HEK293 (cell line): Measurements from ENCODE around the gene CENPP.

Source experiments
- CTCF ChIA-PET: fragments of 350-600 bp; formaldehyde crosslinking; extraction: SDS; loops from one replicate; lab custom pipeline; 2021; ENCODE audit warnings: antibody characterized with exemption; lab: Yijun Ruan, JAX
- POLR2A ChIA-PET: fragments of 300-600 bp; formaldehyde crosslinking; extraction: SDS; loops from one replicate; lab custom pipeline; 2020; ENCODE audit warnings: antibody characterized with exemption, inconsistent platforms; lab: Yijun Ruan, JAX
- H3K27ac ChIP-seq: fragments of 200-500 bp; sonication (Bioruptor generic); 2 replicates; pipeline ENCODE4 v1.5.1; 2014; ENCODE audit warnings: low read depth, low read length, control low read depth, inconsistent platforms; ENCODE audit errors: extremely low read depth
- H3K36me3 ChIP-seq, 2 experiments: fragments of 200-500 bp in 1 of 2; sonication (Bioruptor generic) in 1 of 2; 1 replicate in 1 of 2; 2 replicates in 1 of 2; pipeline ENCODE4 v1.5.1; 2014 to 2017; ENCODE audit warnings: inconsistent platforms in 2 of 2, low read length in 2 of 2; ENCODE audit not compliant: control insufficient read depth in 2 of 2, insufficient read depth in 1 of 2
- H3K4me1 ChIP-seq: fragments of 200-500 bp; sonication (Bioruptor generic); 2 replicates; pipeline ENCODE4 v1.5.1; 2014; ENCODE audit warnings: mild to moderate bottlenecking, low read length, inconsistent platforms; ENCODE audit not compliant: control insufficient read depth, insufficient read depth
- H3K4me3 ChIP-seq: 2 replicates; pipeline ENCODE4 v1.5.1; 2011; ENCODE audit warnings: low read depth, mild to moderate bottlenecking, control low read depth, low read length, moderate library complexity
- H3K9me3 ChIP-seq: fragments of 200-500 bp; sonication (Bioruptor generic); 2 replicates; pipeline ENCODE4 v1.5.1; 2014; ENCODE audit warnings: low read depth, low read length, inconsistent platforms; ENCODE audit not compliant: control insufficient read depth, insufficient read depth
- FEZF1 ChIP-seq: fragments of 450-650 bp; formaldehyde crosslinking; IDR thresholded peaks from 2 replicates; pipeline ENCODE4 v1.5.1; 2016; ENCODE audit warnings: missing biosample characterization, missing genetic modification characterization
- HOXC10 ChIP-seq: sonication (generic); formaldehyde crosslinking; IDR thresholded peaks from 2 replicates; pipeline ENCODE4 v1.8.1; 2023; ENCODE audit warnings: mild to moderate bottlenecking, missing genetic modification reagents
- KLF8 ChIP-seq: fragments of 450-650 bp; formaldehyde crosslinking; IDR thresholded peaks from 2 replicates; pipeline ENCODE4 v1.5.1; 2016; ENCODE audit warnings: missing biosample characterization, missing genetic modification characterization
- SCRT1 ChIP-seq: fragments of 450-650 bp; formaldehyde crosslinking; IDR thresholded peaks from 2 replicates; pipeline ENCODE4 v1.5.1; 2016; ENCODE audit warnings: missing biosample characterization, missing genetic modification characterization, borderline replicate concordance
- SCRT2 ChIP-seq: fragments of 450-650 bp; formaldehyde crosslinking; IDR thresholded peaks from 2 replicates; pipeline ENCODE4 v1.5.1; 2016; ENCODE audit warnings: missing biosample characterization, missing genetic modification characterization
- ZFP41 ChIP-seq: fragments of 450-650 bp; formaldehyde crosslinking; IDR thresholded peaks from 2 replicates; pipeline ENCODE4 v1.5.1; 2016; ENCODE audit warnings: missing biosample characterization, missing genetic modification characterization, borderline replicate concordance
- ZNF184 ChIP-seq: fragments of 450-650 bp; IDR thresholded peaks from 2 replicates; pipeline ENCODE4 v1.5.1; 2018; ENCODE audit warnings: missing biosample characterization, mild to moderate bottlenecking, missing genetic modification characterization
- ZNF2 ChIP-seq: fragments of 450-650 bp; formaldehyde crosslinking; IDR thresholded peaks from 2 replicates; pipeline ENCODE4 v1.5.1; 2016; ENCODE audit warnings: missing biosample characterization, missing genetic modification characterization
- ZNF311 ChIP-seq: fragments of 450-650 bp; formaldehyde crosslinking; IDR thresholded peaks from 2 replicates; pipeline ENCODE4 v1.5.1; 2017; ENCODE audit warnings: missing biosample characterization, missing genetic modification characterization, borderline replicate concordance
- ZNF366 ChIP-seq: fragments of 450-650 bp; formaldehyde crosslinking; conservative IDR thresholded peaks from 2 replicates; pipeline ENCODE4 v1.5.1; 2016; ENCODE audit warnings: missing biosample characterization, missing genetic modification characterization
- ZNF394 ChIP-seq: fragments of 450-650 bp; formaldehyde crosslinking; IDR thresholded peaks from 2 replicates; pipeline ENCODE4 v1.5.1; 2016; ENCODE audit warnings: missing biosample characterization, missing genetic modification characterization, mild to moderate bottlenecking, moderate library complexity, borderline replicate concordance
- ZNF48 ChIP-seq: fragments of 450-650 bp; formaldehyde crosslinking; IDR thresholded peaks from 2 replicates; pipeline ENCODE4 v1.5.1; 2016; ENCODE audit warnings: missing biosample characterization, missing genetic modification characterization
- ZNF629 ChIP-seq: fragments of 450-650 bp; formaldehyde crosslinking; IDR thresholded peaks from 2 replicates; pipeline ENCODE4 v1.5.1; 2017; ENCODE audit warnings: missing biosample characterization, missing genetic modification characterization
- ZNF785 ChIP-seq: fragments of 450-650 bp; formaldehyde crosslinking; IDR thresholded peaks from 2 replicates; pipeline ENCODE4 v1.5.1; 2016; ENCODE audit warnings: missing biosample characterization, missing genetic modification characterization
- ZNF843 ChIP-seq: fragments of 450-650 bp; formaldehyde crosslinking; IDR thresholded peaks from 2 replicates; pipeline ENCODE4 v1.5.1; 2016; ENCODE audit warnings: missing biosample characterization, missing genetic modification characterization
- ZXDB ChIP-seq: fragments of 450-650 bp; formaldehyde crosslinking; IDR thresholded peaks from 2 replicates; pipeline ENCODE4 v1.5.1; 2016; ENCODE audit warnings: missing biosample characterization, missing genetic modification characterization
- TF ChIP-seq, protein P1 (sequence below): fragments of 450-650 bp; formaldehyde crosslinking; IDR thresholded peaks from 2 replicates; pipeline ENCODE4 v1.5.1; 2017; ENCODE audit warnings: missing biosample characterization, missing genetic modification characterization
- TF ChIP-seq, protein P2 (sequence below): fragments of 450-650 bp; formaldehyde crosslinking; IDR thresholded peaks from 2 replicates; pipeline ENCODE4 v1.5.1; 2016; ENCODE audit warnings: missing biosample characterization, missing genetic modification characterization
- TF ChIP-seq, protein P3 (sequence below): fragments of 450-650 bp; formaldehyde crosslinking; IDR thresholded peaks from 2 replicates; pipeline ENCODE4 v1.5.1; 2016; ENCODE audit warnings: missing biosample characterization, missing genetic modification characterization
- TF ChIP-seq, protein P4 (sequence below): fragments of 450-650 bp; formaldehyde crosslinking; IDR thresholded peaks from 2 replicates; pipeline ENCODE4 v1.5.1; 2016; ENCODE audit warnings: missing biosample characterization, missing genetic modification characterization, borderline replicate concordance
- TF ChIP-seq, protein P5 (sequence below): fragments of 450-650 bp; formaldehyde crosslinking; IDR thresholded peaks from 2 replicates; pipeline ENCODE4 v1.5.1; 2016; ENCODE audit warnings: missing biosample characterization, missing genetic modification characterization

Gene CENPP

DNA sequence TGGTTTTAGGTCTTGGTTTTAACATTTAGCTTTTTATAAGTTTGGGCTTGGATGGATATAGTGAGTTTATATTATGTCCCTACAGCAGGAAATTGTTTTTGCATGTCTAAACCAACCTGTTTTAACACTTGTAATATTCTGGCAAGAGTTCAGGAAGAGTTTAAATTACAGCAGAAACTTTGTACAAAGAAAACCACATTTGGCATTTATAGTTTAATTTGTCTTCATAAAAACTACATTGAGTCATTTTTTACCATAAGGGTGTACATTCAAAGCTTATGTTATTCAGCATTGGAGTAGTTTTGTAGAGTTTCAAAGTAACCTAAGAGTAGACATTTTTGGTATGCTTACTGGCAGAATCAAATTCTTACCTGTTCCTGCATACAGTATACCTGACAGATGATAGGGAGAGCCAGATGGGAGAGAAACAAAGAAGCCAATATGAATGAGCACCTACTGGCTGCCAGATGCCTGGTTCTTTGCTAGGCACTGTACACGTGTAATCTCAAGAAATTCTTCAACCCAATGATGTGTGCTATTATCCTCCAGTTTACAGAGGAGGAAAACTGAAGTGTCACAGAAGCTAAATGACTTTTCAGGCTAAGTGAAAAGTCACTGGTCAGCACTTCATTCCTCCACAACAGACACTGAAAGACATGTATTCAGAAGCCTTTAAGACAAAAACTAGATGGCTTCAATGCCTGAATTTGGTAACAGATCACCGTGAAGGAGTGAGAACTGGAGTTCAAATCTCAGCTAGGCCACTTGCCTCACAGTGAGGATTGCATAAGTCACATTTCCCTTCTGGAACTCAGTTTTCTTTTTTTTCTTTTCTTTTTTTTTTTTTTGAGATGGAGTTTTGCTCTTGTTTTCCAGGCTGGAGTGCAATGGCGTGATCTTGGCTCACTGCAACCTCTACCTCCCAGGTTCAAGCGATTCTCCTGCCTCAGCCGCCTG lies 235.9 kb downstream of the CENPP start:
- Histone ChIP-seq H3K4me1 (peaks cover 17% of the 10 kb centered on the region), H3K4me3 (no peak overlapping the region), H3K27ac (no peak overlapping the region), H3K36me3 (no peaks in the 10 kb centered on the region), H3K9me3 (no peaks in the 10 kb centered on the region)
- ChIA-PET CTCF (no interaction called here), POLR2A (interaction anchor here (0.7 kb wide), 1 partner anchor 523 kb away, joined by 4 read pairs; no protein-coding TSS in a partner anchor)
- TF ChIP-seq ZNF184 (tag by site-specific recombination), result 0 out of 2 replicates have a peak, but pooled peaks have one; percentile 15
- no peak for TF ChIP-seq ZFP41 (tag by site-specific recombination)
- TF ChIP-seq ZNF629 (tag by site-specific recombination), result 0 out of 2 replicates have a peak, but pooled peaks have one; percentile 25
- TF ChIP-seq, protein P1, sequence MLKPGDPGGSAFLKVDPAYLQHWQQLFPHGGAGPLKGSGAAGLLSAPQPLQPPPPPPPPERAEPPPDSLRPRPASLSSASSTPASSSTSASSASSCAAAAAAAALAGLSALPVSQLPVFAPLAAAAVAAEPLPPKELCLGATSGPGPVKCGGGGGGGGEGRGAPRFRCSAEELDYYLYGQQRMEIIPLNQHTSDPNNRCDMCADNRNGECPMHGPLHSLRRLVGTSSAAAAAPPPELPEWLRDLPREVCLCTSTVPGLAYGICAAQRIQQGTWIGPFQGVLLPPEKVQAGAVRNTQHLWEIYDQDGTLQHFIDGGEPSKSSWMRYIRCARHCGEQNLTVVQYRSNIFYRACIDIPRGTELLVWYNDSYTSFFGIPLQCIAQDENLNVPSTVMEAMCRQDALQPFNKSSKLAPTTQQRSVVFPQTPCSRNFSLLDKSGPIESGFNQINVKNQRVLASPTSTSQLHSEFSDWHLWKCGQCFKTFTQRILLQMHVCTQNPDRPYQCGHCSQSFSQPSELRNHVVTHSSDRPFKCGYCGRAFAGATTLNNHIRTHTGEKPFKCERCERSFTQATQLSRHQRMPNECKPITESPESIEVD (tag by site-specific recombination), result peak; percentile 74
- TF ChIP-seq ZNF2 (tag by site-specific recombination), result peak; percentile 48; the same call in 1 of the 2 replicates
- peak; percentile 37; the same call in 1 of the 2 replicates for TF ChIP-seq ZNF366 (tag by site-specific recombination)
- TF ChIP-seq SCRT2 (tag by site-specific recombination), result peak; percentile 91
- peak; percentile 46; the same call in 1 of the 2 replicates for TF ChIP-seq FEZF1 (tag by site-specific recombination)
- TF ChIP-seq, protein P2, sequence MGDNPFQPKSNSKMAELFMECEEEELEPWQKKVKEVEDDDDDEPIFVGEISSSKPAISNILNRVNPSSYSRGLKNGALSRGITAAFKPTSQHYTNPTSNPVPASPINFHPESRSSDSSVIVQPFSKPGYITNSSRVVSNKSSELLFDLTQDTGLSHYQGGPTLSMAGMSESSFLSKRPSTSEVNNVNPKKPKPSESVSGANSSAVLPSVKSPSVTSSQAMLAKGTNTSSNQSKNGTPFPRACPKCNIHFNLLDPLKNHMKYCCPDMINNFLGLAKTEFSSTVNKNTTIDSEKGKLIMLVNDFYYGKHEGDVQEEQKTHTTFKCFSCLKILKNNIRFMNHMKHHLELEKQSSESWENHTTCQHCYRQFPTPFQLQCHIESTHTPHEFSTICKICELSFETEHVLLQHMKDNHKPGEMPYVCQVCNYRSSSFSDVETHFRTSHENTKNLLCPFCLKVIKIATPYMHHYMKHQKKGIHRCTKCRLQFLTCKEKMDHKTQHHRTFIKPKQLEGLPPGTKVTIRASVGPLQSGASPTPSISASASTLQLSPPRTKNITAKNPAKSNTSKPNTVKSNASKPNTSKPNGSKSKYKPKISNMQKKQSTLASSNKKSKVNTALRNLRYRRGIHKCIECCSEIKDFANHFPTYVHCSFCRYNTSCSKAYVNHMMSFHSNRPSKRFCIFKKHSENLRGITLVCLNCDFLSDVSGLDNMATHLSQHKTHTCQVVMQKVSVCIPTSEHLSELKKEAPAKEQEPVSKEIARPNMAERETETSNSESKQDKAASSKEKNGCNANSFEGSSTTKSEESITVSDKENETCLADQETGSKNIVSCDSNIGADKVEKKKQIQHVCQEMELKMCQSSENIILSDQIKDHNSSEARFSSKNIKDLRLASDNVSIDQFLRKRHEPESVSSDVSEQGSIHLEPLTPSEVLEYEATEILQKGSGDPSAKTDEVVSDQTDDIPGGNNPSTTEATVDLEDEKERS (tag by site-specific recombination), result no peak
- no peak for TF ChIP-seq ZNF311 (tag by site-specific recombination)
- TF ChIP-seq, protein P3, sequence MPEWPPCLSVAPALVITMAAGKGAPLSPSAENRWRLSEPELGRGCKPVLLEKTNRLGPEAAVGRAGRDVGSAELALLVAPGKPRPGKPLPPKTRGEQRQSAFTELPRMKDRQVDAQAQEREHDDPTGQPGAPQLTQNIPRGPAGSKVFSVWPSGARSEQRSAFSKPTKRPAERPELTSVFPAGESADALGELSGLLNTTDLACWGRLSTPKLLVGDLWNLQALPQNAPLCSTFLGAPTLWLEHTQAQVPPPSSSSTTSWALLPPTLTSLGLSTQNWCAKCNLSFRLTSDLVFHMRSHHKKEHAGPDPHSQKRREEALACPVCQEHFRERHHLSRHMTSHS, result no peak
- TF ChIP-seq ZNF785 (tag by site-specific recombination), result no peak
- peak; percentile 28; the same call in 1 of the 2 replicates for TF ChIP-seq KLF8 (tag by site-specific recombination)
- peak; percentile 77 for TF ChIP-seq ZNF843 (tag by site-specific recombination)
- TF ChIP-seq SCRT1 (tag by site-specific recombination), result peak; percentile 82
- TF ChIP-seq, protein P4, sequence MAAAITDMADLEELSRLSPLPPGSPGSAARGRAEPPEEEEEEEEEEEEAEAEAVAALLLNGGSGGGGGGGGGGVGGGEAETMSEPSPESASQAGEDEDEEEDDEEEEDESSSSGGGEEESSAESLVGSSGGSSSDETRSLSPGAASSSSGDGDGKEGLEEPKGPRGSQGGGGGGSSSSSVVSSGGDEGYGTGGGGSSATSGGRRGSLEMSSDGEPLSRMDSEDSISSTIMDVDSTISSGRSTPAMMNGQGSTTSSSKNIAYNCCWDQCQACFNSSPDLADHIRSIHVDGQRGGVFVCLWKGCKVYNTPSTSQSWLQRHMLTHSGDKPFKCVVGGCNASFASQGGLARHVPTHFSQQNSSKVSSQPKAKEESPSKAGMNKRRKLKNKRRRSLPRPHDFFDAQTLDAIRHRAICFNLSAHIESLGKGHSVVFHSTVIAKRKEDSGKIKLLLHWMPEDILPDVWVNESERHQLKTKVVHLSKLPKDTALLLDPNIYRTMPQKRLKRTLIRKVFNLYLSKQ (tag by site-specific recombination), result no peak
- 0 out of 2 replicates have a peak, but pooled peaks have one; percentile 26 for TF ChIP-seq ZXDB
- TF ChIP-seq, protein P5, sequence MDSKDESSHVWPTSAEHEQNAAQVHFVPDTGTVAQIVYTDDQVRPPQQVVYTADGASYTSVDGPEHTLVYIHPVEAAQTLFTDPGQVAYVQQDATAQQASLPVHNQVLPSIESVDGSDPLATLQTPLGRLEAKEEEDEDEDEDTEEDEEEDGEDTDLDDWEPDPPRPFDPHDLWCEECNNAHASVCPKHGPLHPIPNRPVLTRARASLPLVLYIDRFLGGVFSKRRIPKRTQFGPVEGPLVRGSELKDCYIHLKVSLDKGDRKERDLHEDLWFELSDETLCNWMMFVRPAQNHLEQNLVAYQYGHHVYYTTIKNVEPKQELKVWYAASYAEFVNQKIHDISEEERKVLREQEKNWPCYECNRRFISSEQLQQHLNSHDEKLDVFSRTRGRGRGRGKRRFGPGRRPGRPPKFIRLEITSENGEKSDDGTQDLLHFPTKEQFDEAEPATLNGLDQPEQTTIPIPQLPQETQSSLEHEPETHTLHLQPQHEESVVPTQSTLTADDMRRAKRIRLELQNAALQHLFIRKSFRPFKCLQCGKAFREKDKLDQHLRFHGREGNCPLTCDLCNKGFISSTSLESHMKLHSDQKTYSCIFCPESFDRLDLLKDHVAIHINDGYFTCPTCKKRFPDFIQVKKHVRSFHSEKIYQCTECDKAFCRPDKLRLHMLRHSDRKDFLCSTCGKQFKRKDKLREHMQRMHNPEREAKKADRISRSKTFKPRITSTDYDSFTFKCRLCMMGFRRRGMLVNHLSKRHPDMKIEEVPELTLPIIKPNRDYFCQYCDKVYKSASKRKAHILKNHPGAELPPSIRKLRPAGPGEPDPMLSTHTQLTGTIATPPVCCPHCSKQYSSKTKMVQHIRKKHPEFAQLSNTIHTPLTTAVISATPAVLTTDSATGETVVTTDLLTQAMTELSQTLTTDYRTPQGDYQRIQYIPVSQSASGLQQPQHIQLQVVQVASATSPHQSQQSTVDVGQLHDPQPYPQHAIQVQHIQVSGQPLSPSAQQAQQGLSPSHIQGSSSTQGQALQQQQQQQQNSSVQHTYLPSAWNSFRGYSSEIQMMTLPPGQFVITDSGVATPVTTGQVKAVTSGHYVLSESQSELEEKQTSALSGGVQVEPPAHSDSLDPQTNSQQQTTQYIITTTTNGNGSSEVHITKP, result 0 out of 2 replicates have a peak, but pooled peaks have one; percentile 32
- no peak for TF ChIP-seq HOXC10 (CRISPR knock-in tag)
- no peak for TF ChIP-seq ZNF48 (tag by site-specific recombination)
- TF ChIP-seq ZNF394 (tag by site-specific recombination), result peak; percentile 26; the same call in 1 of the 2 replicates
